AG10803 (cell line): ENCODE data around the gene ARHGAP26.

Source experiments
- DNase-seq: peaks from one replicate; pipeline ENCODE4 v3.0.0; 2010; ENCODE audit warnings: low read depth
- H3K4me3 ChIP-seq: 2 replicates; pipeline ENCODE4 v1.5.1; 2011; ENCODE audit warnings: mild to moderate bottlenecking, low read length, control low read depth
- CTCF ChIP-seq: conservative IDR thresholded peaks from 2 replicates; pipeline ENCODE4 v1.5.1; 2011; ENCODE audit warnings: mild to moderate bottlenecking, low read length, control low read depth, inconsistent platforms

Gene ARHGAP26

GRCh38 chr5:143047091-143047490, 276.9 kb downstream of the ARHGAP26 start:
- no peak for DNase-seq
- no peak for TF ChIP-seq CTCF
- H3K4me3 ChIP-seq, result no peak overlapping the region

- no peak for DNase-seq
- no peak overlapping the region for H3K4me3 ChIP-seq
- no peak for TF ChIP-seq CTCF
Measured at GRCh38 chr5:143050183-143050582, 280.0 kb downstream of the ARHGAP26 start.

DNA sequence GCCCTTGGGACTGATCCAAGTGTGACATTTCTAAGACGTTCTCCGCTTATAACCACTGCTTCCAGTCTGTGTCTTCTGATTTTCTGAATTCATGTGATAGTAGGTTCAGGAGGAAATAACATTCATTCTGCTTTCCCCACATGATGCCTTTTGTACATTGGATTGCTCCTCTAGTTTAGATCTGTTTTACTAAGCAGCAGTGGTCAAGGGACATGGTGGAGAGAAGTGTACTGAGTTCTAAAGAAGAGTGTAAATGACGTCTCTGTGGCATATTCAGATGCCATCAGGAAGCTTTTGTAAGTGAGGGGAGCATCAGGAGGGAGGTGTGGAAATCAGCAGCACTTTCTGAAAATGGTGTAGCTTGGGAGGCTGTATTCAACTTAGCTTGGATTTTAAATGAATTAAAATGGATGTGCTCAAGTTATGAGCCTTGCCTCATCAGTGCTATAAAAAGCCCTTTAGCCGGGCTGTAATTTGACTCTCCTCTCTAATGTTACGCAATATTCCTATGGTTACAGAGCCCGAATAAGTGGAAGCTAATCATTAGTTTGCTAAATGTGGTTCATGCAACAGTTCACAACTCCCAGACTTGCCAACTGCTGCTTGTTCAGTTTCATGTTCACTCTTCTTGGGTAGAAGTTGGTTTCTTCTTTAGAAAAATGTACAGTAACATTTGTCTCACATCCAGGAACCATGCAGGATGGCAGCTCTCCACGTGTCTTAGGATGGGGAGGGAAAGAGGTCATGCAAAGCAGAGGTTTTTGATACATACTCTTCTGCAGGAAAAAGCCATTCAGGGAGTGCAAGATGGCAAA, 281.3 kb downstream of the ARHGAP26 start:
- TF ChIP-seq CTCF, result no peak
- DNase-seq, result peak; percentile 92
- H3K4me3 ChIP-seq, result no peak overlapping the region

DNA sequence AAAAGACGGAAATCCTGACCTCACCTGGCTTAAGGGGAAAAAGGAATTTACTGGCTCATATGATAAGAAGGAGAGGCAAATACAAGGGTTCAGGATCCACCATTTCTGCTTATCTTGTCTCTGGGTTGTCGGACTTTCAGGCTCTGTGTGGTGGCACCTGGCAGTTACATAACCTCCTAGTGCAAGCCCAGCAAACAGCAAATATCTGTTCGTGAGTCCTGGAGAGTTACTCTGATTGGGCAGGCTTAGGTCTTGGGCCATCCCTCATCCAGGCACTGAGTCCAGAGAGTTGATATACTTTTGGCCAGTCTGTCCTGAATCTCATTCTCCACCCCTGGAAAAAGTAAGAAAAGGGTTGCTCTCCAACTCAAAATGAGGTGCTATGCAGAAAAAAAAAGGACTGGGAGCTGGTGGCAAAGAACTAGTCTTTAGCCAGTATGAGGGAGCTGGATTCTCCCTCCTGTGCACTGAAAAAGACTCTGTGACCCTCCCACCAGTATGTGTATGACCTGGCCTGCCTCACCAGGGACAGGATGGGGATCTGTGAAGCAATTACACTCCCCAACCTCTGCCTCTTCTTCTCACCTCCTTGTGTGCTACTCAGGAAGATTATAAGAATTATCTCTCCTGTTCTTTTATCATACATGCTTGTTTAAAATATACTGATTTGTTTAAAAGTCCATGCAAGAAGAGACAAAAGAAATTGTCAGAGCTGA, 282.9 kb downstream of the ARHGAP26 start:
- H3K4me3 ChIP-seq, result no peak overlapping the region
- no peak for TF ChIP-seq CTCF
- no peak for DNase-seq

- no peak for DNase-seq
- H3K4me3 ChIP-seq, result no peak overlapping the region
- no peak for TF ChIP-seq CTCF
Measured at GRCh38 chr5:143053780-143054179, 283.6 kb downstream of the ARHGAP26 start.

DNA sequence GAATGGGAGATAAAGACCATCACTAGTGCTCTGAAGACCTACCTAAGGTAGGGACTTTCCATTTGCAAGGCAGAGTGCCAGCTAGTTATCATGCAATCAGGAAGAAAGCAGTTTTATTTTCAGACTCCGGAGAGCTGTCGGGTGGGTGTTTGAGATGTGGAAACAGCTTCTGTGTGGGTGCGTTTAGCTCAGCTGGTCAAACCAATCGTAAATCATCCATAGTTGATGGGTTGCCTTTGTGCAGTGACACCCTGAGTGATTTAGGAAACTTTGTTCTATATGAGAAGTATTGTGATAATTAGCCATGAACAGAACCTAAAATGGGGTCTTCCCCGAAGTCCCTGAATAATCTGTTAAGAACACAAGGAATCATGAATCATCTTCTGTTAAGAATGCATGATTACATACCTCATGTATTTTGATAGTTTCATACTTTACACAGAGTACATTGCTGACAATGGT, 284.3 kb downstream of the ARHGAP26 start:
- no peak for DNase-seq

More for the DNA sequence above, 284.3 kb downstream of the ARHGAP26 start:
- TF ChIP-seq CTCF, result no peak
- no peak overlapping the region for H3K4me3 ChIP-seq
